ENCODE data around the gene MINPP1. TPM values are rescaled to one million over a fixed set of nuclear protein-coding genes. Genes with fewer than 3 reads are reported as not detected.

MINPP1 gene
- total RNA-seq, 1 experiment from 2014 or later, result 13.5 TPM

DNA sequence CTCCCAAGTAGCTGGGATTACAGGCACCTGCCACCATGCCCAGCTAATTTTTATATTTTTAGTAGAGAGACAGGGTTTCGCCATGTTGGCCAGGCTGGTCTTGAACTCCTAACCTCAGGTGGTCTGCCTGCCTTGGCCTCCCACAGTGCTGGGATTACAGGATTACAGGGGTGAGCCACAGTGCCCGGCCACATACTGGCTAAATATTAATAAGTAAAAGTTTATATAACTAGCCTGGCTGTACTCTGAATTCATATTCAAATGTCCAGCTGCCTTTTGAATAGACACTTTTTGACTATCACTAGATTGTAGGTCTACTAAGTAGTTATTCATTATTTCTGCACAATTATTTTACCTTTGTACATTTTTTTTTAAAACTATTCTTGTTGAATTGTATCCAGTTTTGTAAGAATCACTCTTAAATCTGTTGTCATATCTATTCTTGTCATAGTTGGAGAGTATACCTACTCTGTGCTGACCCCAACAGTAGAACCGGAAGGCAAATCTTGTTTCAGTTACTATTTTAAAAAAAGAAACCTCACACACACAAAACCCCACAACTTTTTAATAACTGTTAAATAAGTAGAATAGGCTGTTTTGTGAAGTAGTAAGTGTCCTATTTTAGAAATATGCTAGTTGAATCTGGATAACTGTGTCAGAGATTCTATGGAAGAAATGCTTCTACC lies 29.6 kb downstream of the MINPP1 start:
- ChIA-PET CTCF (interaction anchor here (0.5 to 0.7 kb wide), 3 partner anchors 108 to 594 kb away, joined by 3 to 7 read pairs (median 4); no protein-coding TSS in a partner anchor), POLR2A (ENCODE audit: low non-redundant PET) (interaction anchor here (0.6 kb wide), 1 partner anchor 689 kb away, joined by 10 read pairs; no protein-coding TSS in a partner anchor)
- Histone ChIP-seq H3K36me3 (ENCODE audit: insufficient read depth, low read length, poor library complexity, severe bottlenecking) (no peaks in the 10 kb centered on the region), H3K27me3 (replicated peaks; ENCODE audit: insufficient read depth, low read depth, low read length, poor library complexity) (no peaks in the 10 kb centered on the region), H3K9me3 (ENCODE audit: low read depth, low read length, poor library complexity, severe bottlenecking) (no peaks in the 10 kb centered on the region), H3K4me1 (ENCODE audit: insufficient read depth, low read length, poor library complexity, severe bottlenecking) (peaks cover 14% of the 10 kb centered on the region), H3K4me3 (ENCODE audit: low read depth, low read length, poor library complexity, severe bottlenecking) (no peak overlapping the region), H3K27ac (ENCODE audit: low read depth, low read length, poor library complexity, severe bottlenecking) (no peak overlapping the region)
- intact Hi-C loops (cut with micrococcal nuclease; ENCODE audit: unreplicated experiment), result loop anchor here (2.0 to 5.0 kb wide), 2 partner anchors 203 to 238 kb away; no protein-coding TSS in a partner anchor
- TF ChIP-seq, protein P1, sequence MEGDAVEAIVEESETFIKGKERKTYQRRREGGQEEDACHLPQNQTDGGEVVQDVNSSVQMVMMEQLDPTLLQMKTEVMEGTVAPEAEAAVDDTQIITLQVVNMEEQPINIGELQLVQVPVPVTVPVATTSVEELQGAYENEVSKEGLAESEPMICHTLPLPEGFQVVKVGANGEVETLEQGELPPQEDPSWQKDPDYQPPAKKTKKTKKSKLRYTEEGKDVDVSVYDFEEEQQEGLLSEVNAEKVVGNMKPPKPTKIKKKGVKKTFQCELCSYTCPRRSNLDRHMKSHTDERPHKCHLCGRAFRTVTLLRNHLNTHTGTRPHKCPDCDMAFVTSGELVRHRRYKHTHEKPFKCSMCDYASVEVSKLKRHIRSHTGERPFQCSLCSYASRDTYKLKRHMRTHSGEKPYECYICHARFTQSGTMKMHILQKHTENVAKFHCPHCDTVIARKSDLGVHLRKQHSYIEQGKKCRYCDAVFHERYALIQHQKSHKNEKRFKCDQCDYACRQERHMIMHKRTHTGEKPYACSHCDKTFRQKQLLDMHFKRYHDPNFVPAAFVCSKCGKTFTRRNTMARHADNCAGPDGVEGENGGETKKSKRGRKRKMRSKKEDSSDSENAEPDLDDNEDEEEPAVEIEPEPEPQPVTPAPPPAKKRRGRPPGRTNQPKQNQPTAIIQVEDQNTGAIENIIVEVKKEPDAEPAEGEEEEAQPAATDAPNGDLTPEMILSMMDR (conservative IDR thresholded peaks at IDR 0.05; ENCODE audit: low read depth, low read length), result no peak
- no peak for TF ChIP-seq EZH2 (IDR thresholded peaks at IDR 0.05; ENCODE audit: borderline replicate concordance, low read depth, low read length, poor library complexity, severe bottlenecking)
- BruUV-seq (replicated peaks), result no TSS peak
- DNase-seq (ENCODE audit: low spot score), result no peak

DNA sequence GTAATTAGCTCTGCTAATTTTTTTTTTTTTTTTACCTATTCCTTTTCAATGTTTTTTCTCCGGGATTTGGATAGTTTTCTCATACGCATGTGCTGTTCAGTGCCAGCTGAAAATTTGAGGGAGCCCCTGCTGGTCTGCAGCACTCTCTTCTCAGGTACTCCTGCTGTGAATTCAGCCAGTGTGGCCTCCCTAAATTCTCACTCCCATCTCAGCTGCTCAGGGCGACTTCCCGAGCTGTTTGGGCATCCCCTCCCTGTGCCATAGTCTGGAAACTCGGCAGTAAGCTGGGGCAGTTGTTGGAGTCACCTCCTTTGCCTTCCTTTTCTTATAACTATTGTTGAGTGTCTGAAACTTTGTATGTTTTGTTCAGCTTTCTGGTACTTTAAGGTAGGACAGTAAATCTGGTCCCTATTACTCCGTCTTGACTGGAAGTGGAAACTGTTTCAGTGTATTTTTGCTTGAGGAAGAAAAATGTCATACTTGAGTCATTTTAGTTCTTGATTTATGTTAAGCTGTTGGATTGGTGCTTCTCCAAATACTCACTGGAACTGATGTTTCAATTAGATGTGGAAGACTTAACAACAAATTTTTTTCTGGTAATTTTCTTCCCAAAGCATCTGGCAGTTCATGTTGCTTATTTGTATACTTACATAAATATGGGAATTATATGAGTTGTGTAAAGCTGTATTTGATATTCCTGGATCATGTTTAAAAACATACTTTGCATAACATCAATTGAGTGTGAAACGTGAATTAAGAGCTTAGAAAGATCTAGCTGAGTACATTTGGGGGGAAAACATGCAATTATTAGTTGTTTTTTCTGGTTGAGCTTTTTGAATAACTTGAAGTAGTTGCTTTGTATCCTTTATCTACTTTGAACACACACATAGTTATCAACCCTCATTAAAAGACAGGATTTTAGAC lies 33.7 kb downstream of the MINPP1 start:
- POLR2A ChIA-PET (ENCODE audit: low non-redundant PET), result no interaction called here
- Histone ChIP-seq H3K9me3 (ENCODE audit: low read depth, low read length, poor library complexity, severe bottlenecking) (no peaks in the 10 kb centered on the region), H3K27ac (ENCODE audit: low read depth, low read length, poor library complexity, severe bottlenecking) (no peak overlapping the region)

GRCh38 chr10:87541114-87541513 lies 36.4 kb downstream of the MINPP1 start:
- CTCF ChIA-PET, result no interaction called here
- POLR2A ChIA-PET (ENCODE audit: low non-redundant PET), result no interaction called here

More for the DNA sequence above, 33.7 kb downstream of the MINPP1 start:
- Histone ChIP-seq H3K4me3 (ENCODE audit: low read depth, low read length, poor library complexity, severe bottlenecking) (no peak overlapping the region), H3K4me1 (ENCODE audit: insufficient read depth, low read length, poor library complexity, severe bottlenecking) (peaks cover 16% of the 10 kb centered on the region), H3K27me3 (replicated peaks; ENCODE audit: insufficient read depth, low read depth, low read length, poor library complexity) (no peaks in the 10 kb centered on the region), H3K36me3 (ENCODE audit: insufficient read depth, low read length, poor library complexity, severe bottlenecking) (no peaks in the 10 kb centered on the region)
- no peak for TF ChIP-seq EZH2 (IDR thresholded peaks at IDR 0.05; ENCODE audit: borderline replicate concordance, low read depth, low read length, poor library complexity, severe bottlenecking)
- TF ChIP-seq, protein P1 (conservative IDR thresholded peaks at IDR 0.05; ENCODE audit: low read depth, low read length), result no peak
- no TSS peak for BruUV-seq (replicated peaks)
- intact Hi-C loops (cut with micrococcal nuclease; ENCODE audit: unreplicated experiment), result no loop called here
- DNase-seq (ENCODE audit: low spot score), result peak; percentile 15
- CTCF ChIA-PET, result no interaction called here

More at GRCh38 chr10:87541114-87541513, 36.4 kb downstream of the MINPP1 start:
- BruUV-seq (replicated peaks), result no TSS peak
- H3K4me1 ChIP-seq (ENCODE audit: insufficient read depth, low read length, poor library complexity, severe bottlenecking), result peaks cover 16% of the 10 kb centered on the region
- H3K27me3 ChIP-seq (replicated peaks; ENCODE audit: insufficient read depth, low read depth, low read length, poor library complexity), result no peaks in the 10 kb centered on the region
- no peak for DNase-seq (ENCODE audit: low spot score)
- no peak overlapping the region for H3K27ac ChIP-seq (ENCODE audit: low read depth, low read length, poor library complexity, severe bottlenecking)
- intact Hi-C loops (cut with micrococcal nuclease; ENCODE audit: unreplicated experiment), result no loop called here
- no peak for TF ChIP-seq EZH2 (IDR thresholded peaks at IDR 0.05; ENCODE audit: borderline replicate concordance, low read depth, low read length, poor library complexity, severe bottlenecking)
- TF ChIP-seq, protein P1 (conservative IDR thresholded peaks at IDR 0.05; ENCODE audit: low read depth, low read length), result no peak
- H3K4me3 ChIP-seq (ENCODE audit: low read depth, low read length, poor library complexity, severe bottlenecking), result no peak overlapping the region
- no peaks in the 10 kb centered on the region for H3K36me3 ChIP-seq (ENCODE audit: insufficient read depth, low read length, poor library complexity, severe bottlenecking)
- no peaks in the 10 kb centered on the region for H3K9me3 ChIP-seq (ENCODE audit: low read depth, low read length, poor library complexity, severe bottlenecking)
